H1 (cell line): Measurements from ENCODE around the gene ACBD6.

ENCODE experiments used
- POLR2A ChIP-seq, 2 experiments: IDR thresholded peaks; 1 replicate in 1 of 2; 2 replicates in 1 of 2; pipeline ENCODE4 v1.6.1; 2011; ENCODE audit warnings: low read depth in 2 of 2, low read length in 2 of 2, mild to moderate bottlenecking in 2 of 2; ENCODE audit errors: control extremely low read depth in 1 of 2
- POLR2AphosphoS5 ChIP-seq: IDR thresholded peaks from 2 replicates; pipeline ENCODE4 v1.6.1; 2011; ENCODE audit warnings: low read depth, low read length
- SIN3A ChIP-seq, 2 experiments: IDR thresholded peaks in 1 of 2; conservative IDR thresholded peaks in 1 of 2; 2 replicates each; pipeline ENCODE4 v1.6.1; 2011 to 2012; ENCODE audit warnings: low read length in 2 of 2, improper control_type of control experiment in 1 of 2, low read depth in 1 of 2, mild to moderate bottlenecking in 1 of 2
- SRF ChIP-seq: IDR thresholded peaks from 2 replicates; pipeline ENCODE4 v1.6.1; 2011; ENCODE audit warnings: mild to moderate bottlenecking, low read depth, low read length, moderate library complexity
- TF ChIP-seq, protein P1 (sequence below), 3 experiments: IDR thresholded peaks; 1 replicate in 2 of 3; 2 replicates in 1 of 3; pipeline versions ENCODE4 v1.5.1 to v1.6.1; 2011; ENCODE audit warnings: low read length in 3 of 3, mild to moderate bottlenecking in 3 of 3, inconsistent platforms in 2 of 3, low read depth in 1 of 3, moderate library complexity in 1 of 3; ENCODE audit not compliant: insufficient read depth in 1 of 3; ENCODE audit errors: control extremely low read depth in 1 of 3

DNA sequence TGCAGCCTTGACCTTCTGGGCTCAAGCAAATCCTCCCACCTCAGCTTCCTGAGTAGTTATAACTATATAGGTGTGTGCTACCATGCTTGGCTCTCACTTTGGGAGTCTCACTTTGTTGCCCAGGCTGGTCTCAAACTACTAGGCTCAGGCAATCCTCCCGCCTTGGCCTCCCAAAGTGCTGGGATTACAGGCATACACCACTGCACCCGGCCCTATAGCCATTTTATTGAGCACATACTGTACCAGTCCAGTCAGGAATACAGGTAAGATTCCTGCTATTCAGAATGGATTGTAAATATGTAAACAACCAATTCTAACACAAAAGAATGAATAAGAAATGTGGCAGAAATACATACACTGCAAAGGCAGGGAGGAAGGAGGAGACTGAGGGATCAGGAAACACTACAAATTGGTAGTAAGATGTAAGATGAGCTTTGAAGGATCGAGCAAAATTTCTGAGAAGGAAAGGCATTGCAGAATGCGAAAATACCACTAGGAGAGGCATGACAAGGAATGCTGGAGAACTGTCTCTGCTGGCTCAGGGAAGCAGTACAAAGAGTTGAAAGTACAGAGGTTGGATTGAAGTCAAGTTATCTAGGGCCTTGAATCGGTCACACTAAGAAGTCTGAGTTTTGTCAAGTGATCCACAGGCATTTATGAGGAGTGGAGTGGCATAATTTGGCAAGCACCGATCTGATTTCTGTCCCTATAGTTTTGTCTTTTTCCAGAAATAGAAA, 211.9 kb downstream of the ACBD6 start:
- TF ChIP-seq SIN3A (conservative IDR thresholded peaks at IDR 0.05 in 1 of 2, IDR thresholded peaks at IDR 0.05 in 1 of 2; ENCODE audit: low read depth in 1 of 2, low read length in 2 of 2) = no peak
- TF ChIP-seq, protein P1, sequence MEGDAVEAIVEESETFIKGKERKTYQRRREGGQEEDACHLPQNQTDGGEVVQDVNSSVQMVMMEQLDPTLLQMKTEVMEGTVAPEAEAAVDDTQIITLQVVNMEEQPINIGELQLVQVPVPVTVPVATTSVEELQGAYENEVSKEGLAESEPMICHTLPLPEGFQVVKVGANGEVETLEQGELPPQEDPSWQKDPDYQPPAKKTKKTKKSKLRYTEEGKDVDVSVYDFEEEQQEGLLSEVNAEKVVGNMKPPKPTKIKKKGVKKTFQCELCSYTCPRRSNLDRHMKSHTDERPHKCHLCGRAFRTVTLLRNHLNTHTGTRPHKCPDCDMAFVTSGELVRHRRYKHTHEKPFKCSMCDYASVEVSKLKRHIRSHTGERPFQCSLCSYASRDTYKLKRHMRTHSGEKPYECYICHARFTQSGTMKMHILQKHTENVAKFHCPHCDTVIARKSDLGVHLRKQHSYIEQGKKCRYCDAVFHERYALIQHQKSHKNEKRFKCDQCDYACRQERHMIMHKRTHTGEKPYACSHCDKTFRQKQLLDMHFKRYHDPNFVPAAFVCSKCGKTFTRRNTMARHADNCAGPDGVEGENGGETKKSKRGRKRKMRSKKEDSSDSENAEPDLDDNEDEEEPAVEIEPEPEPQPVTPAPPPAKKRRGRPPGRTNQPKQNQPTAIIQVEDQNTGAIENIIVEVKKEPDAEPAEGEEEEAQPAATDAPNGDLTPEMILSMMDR (IDR thresholded peaks at IDR 0.05; ENCODE audit: control extremely low read depth in 1 of 3, insufficient read depth in 1 of 3, low read depth in 1 of 3, low read length in 3 of 3) = no peak
- no peak for TF ChIP-seq POLR2A (IDR thresholded peaks at IDR 0.05; ENCODE audit: control extremely low read depth in 1 of 2, low read depth in 2 of 2, low read length in 2 of 2)
- TF ChIP-seq POLR2AphosphoS5 = no peak
- no peak for TF ChIP-seq SRF
